HepG2 (cell line): ENCODE data around the gene TXNDC12. TPM values are rescaled to one million over a fixed set of nuclear protein-coding genes. Genes with fewer than 3 reads are reported as not detected.
A peak's percentile ranks its signal among the peaks of the same experiment; 100 is the strongest.

Experiments
- CHCHD3 ChIP-seq: sonication (generic); formaldehyde crosslinking; IDR thresholded peaks from 2 replicates; pipeline ENCODE4 v1.8.0; 2022; ENCODE audit warnings: mild to moderate bottlenecking, missing genetic modification reagents, moderate library complexity
- ETV5 ChIP-seq: IDR thresholded peaks from 2 replicates; pipeline ENCODE4 v1.6.1; 2018; ENCODE audit warnings: missing biosample characterization, missing genetic modification reagents, inconsistent platforms, borderline replicate concordance
- FOXO1 ChIP-seq: sonication (generic); formaldehyde crosslinking; IDR thresholded peaks from 2 replicates; pipeline ENCODE4 v1.4.0; 2020; ENCODE audit warnings: missing genetic modification reagents
- GATA4 ChIP-seq: sonication (generic); IDR thresholded peaks from 2 replicates; pipeline ENCODE4 v1.6.1; 2016; ENCODE audit warnings: antibody characterized with exemption, low read depth, borderline replicate concordance
- LCORL ChIP-seq, 2 experiments: fragments of 450-650 bp in 1 of 2; sonication (generic) in 1 of 2; formaldehyde crosslinking in 1 of 2; IDR thresholded peaks; 2 replicates each; pipeline versions ENCODE4 v1.5.0 to v1.6.1; 2017 to 2020; ENCODE audit warnings: antibody characterized with exemption in 1 of 2, missing genetic modification reagents in 1 of 2
- MBNL3 ChIP-seq: fragments of 250-450 bp; sonication (Bioruptor Pico); conservative IDR thresholded peaks from 2 replicates; pipeline ENCODE4 v1.8.0; 2022; ENCODE audit warnings: mild to moderate bottlenecking, inconsistent platforms
- PCBP1 ChIP-seq: fragments of 200-400 bp; formaldehyde crosslinking; IDR thresholded peaks from 2 replicates; pipeline ENCODE4 v1.6.1; 2017; ENCODE audit warnings: mild to moderate bottlenecking, low read depth, low read length, borderline replicate concordance
- PHB2 ChIP-seq: fragments of 450-650 bp; IDR thresholded peaks from 2 replicates; pipeline ENCODE4 v1.6.1; 2018; ENCODE audit not compliant: partially characterized antibody
- PHF21A ChIP-seq: sonication (generic); formaldehyde crosslinking; IDR thresholded peaks from 2 replicates; pipeline ENCODE4 v1.5.0; 2020; ENCODE audit warnings: mild to moderate bottlenecking, missing genetic modification reagents
- POGZ ChIP-seq: sonication (generic); formaldehyde crosslinking; IDR thresholded peaks from 2 replicates; pipeline ENCODE4 v1.4.0; 2020; ENCODE audit warnings: mild to moderate bottlenecking, missing genetic modification reagents
- SMAD9 ChIP-seq: sonication (generic); formaldehyde crosslinking; IDR thresholded peaks from 2 replicates; pipeline ENCODE4 v1.5.1; 2020; ENCODE audit warnings: mild to moderate bottlenecking, missing genetic modification reagents
- SRSF4 ChIP-seq: fragments of 200-400 bp; formaldehyde crosslinking; IDR thresholded peaks from one replicate; pipeline ENCODE4 v1.6.1; 2018; ENCODE audit warnings: mild to moderate bottlenecking, low read depth, low read length, moderate library complexity; ENCODE audit not compliant: poor library complexity, severe bottlenecking
- ZNF138 ChIP-seq: sonication (generic); formaldehyde crosslinking; IDR thresholded peaks from 2 replicates; pipeline ENCODE4 v1.5.0; 2020; ENCODE audit warnings: mild to moderate bottlenecking, low read depth, missing genetic modification reagents
- ZNF3 ChIP-seq: IDR thresholded peaks from 2 replicates; pipeline ENCODE4 v1.7.0; 2017; ENCODE audit warnings: inconsistent platforms
- ZNF329 ChIP-seq: sonication (generic); formaldehyde crosslinking; IDR thresholded peaks from 2 replicates; pipeline ENCODE4 v1.9.0; 2021; ENCODE audit warnings: low read depth, mild to moderate bottlenecking, missing genetic modification reagents
- ZNF350 ChIP-seq: sonication (generic); formaldehyde crosslinking; IDR thresholded peaks from 2 replicates; pipeline ENCODE4 v1.4.0; 2020; ENCODE audit warnings: mild to moderate bottlenecking, low read depth, missing genetic modification reagents, borderline replicate concordance
- ZNF407 ChIP-seq: sonication (generic); formaldehyde crosslinking; IDR thresholded peaks from one replicate; pipeline ENCODE4 v1.5.1; 2020; ENCODE audit warnings: mild to moderate bottlenecking, missing genetic modification reagents; ENCODE audit errors: not compliant biosample characterization
- ZNF577 ChIP-seq: sonication (generic); formaldehyde crosslinking; IDR thresholded peaks from 2 replicates; pipeline ENCODE4 v1.4.0; 2020; ENCODE audit warnings: mild to moderate bottlenecking, low read depth, missing genetic modification reagents, borderline replicate concordance
- polyA plus RNA-seq, 8 experiments: library from polyadenylated mRNA; depleted of rRNA in 3 of 8; stranded (reverse) in 7 of 8; unstranded in 1 of 8; fragments of >200 nt; fragmentation: Illumina TruSeq in 4 of 8; extraction: Trizol in 4 of 8; gene quantifications; 2 replicates each; pipeline versions ENCODE4 v1.2.1 to v1.2.3, GENCODE V29; 2011 to 2016; ENCODE audit warnings: low read depth in 4 of 8, missing spikeins in 1 of 8, mixed read lengths in 1 of 8; ENCODE audit not compliant: insufficient read depth in 1 of 8
- total RNA-seq, 5 experiments: library from RNA; depleted of rRNA; stranded (reverse); fragments of >200 nt; fragmentation: Illumina TruSeq; extraction: Trizol; gene quantifications; 2 replicates each; pipeline ENCODE4 v1.2.3, GENCODE V29; 2016; ENCODE audit warnings: low read depth in 1 of 5
- TF ChIP-seq, protein P1 (sequence below): sonication (generic); formaldehyde crosslinking; IDR thresholded peaks from 2 replicates; pipeline ENCODE4 v1.4.0; 2020; ENCODE audit warnings: mild to moderate bottlenecking, missing genetic modification reagents
- TF ChIP-seq, protein P2 (sequence below): sonication (generic); formaldehyde crosslinking; IDR thresholded peaks from 2 replicates; pipeline ENCODE4 v1.8.1; 2022; ENCODE audit warnings: mild to moderate bottlenecking, missing genetic modification reagents

The TXNDC12 gene
- total and polyA plus RNA-seq, 2 of the 13 experiments (the other 11 are each of a cell fraction or from before 2014, with no cell fraction given) = 65.6 to 67.2 TPM

- TF ChIP-seq ZNF407 (no peak), PCBP1 (peak; percentile 33; the same call in 1 of the 2 replicates), ZNF138 (CRISPR knock-in tag) (no peak), ETV5 (CRISPR knock-in tag) (peak; percentile 40), SRSF4 (no peak), PHF21A (no peak), SMAD9 (no peak), LCORL (IDR thresholded peaks at IDR 0.05) (no peak), LCORL (CRISPR knock-in tag; IDR thresholded peaks at IDR 0.05) (no peak), CHCHD3 (0 out of 2 replicates have a peak, but pooled peaks have one; percentile 28), POGZ (CRISPR knock-in tag) (peak; percentile 55), ZNF329 (CRISPR knock-in tag) (no peak), GATA4 (no peak; the same call in 1 of the 2 replicates), PHB2 (no peak), ZNF350 (CRISPR knock-in tag) (peak; percentile 83; the same call in 1 of the 2 replicates), ZNF577 (CRISPR knock-in tag) (no peak), ZNF3 (no peak), FOXO1 (no peak), MBNL3 (CRISPR knock-in tag) (no peak)
- TF ChIP-seq, protein P1, sequence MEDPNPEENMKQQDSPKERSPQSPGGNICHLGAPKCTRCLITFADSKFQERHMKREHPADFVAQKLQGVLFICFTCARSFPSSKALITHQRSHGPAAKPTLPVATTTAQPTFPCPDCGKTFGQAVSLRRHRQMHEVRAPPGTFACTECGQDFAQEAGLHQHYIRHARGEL (CRISPR knock-in tag) = no peak
- TF ChIP-seq, protein P2, sequence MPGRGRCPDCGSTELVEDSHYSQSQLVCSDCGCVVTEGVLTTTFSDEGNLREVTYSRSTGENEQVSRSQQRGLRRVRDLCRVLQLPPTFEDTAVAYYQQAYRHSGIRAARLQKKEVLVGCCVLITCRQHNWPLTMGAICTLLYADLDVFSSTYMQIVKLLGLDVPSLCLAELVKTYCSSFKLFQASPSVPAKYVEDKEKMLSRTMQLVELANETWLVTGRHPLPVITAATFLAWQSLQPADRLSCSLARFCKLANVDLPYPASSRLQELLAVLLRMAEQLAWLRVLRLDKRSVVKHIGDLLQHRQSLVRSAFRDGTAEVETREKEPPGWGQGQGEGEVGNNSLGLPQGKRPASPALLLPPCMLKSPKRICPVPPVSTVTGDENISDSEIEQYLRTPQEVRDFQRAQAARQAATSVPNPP (CRISPR knock-in tag) = 0 out of 2 replicates have a peak, but pooled peaks have one; percentile 34
Measured at GRCh38 chr1:52056163-52056936, 1.4 kb upstream of the TXNDC12 start, which contains the start of gene BTF3L4 (continued).
